K562 (cell line): ENCODE results near the gene MAN1A1. TPM values are rescaled to one million over a fixed set of nuclear protein-coding genes. Genes with fewer than 3 reads are reported as not detected.
A peak's percentile ranks its signal among the peaks of the same experiment; 100 is the strongest.

Experiments used
- ARHGAP35 ChIP-seq: fragments of 450-650 bp; IDR thresholded peaks from 2 replicates; pipeline ENCODE4 v1.6.1; 2018; ENCODE audit not compliant: partially characterized antibody
- ARID1B ChIP-seq: fragments of 450-650 bp; IDR thresholded peaks from 2 replicates; pipeline ENCODE4 v1.6.1; 2016; ENCODE audit warnings: antibody characterized with exemption, mild to moderate bottlenecking, inconsistent platforms
- C11orf30 ChIP-seq: fragments of 450-650 bp; IDR thresholded peaks from 2 replicates; pipeline ENCODE4 v1.6.1; 2016; ENCODE audit warnings: low read depth, mild to moderate bottlenecking
- CBFB ChIP-seq: sonication (generic); formaldehyde crosslinking; IDR thresholded peaks from 2 replicates; pipeline ENCODE4 v1.4.0; 2020; ENCODE audit warnings: mild to moderate bottlenecking, missing genetic modification reagents
- ELF1 ChIP-seq: fragments of 200-800 bp; sonication (Bioruptor generic); IDR thresholded peaks from 2 replicates; pipeline ENCODE4 v1.6.1; 2016; ENCODE audit warnings: missing genetic modification characterization, missing compliant biosample characterization
- FOXJ2 ChIP-seq: fragments of 200-800 bp; sonication (Bioruptor generic); IDR thresholded peaks from 2 replicates; pipeline ENCODE4 v1.6.1; 2016; ENCODE audit warnings: missing genetic modification characterization, missing compliant biosample characterization
- GATAD2A ChIP-seq: fragments of 450-650 bp; IDR thresholded peaks from 2 replicates; pipeline ENCODE4 v1.6.1; 2017
- GATAD2B ChIP-seq: fragments of 450-650 bp; IDR thresholded peaks from 2 replicates; pipeline ENCODE4 v1.6.1; 2017; ENCODE audit warnings: mild to moderate bottlenecking, borderline replicate concordance
- GTF2A2 ChIP-seq: IDR thresholded peaks from 2 replicates; pipeline ENCODE4 v1.6.1; 2016; ENCODE audit warnings: mild to moderate bottlenecking, missing genetic modification characterization, missing compliant biosample characterization
- KAT2B ChIP-seq: IDR thresholded peaks from one replicate; pipeline ENCODE4 v1.6.1; 2012; ENCODE audit warnings: low read depth, mild to moderate bottlenecking, control low read depth, inconsistent platforms, low read length, moderate library complexity
- KHSRP ChIP-seq: fragments of 450-650 bp; IDR thresholded peaks from 2 replicates; pipeline ENCODE4 v1.6.1; 2017
- MCM5 ChIP-seq: fragments of 450-650 bp; IDR thresholded peaks from 2 replicates; pipeline ENCODE4 v1.6.1; 2016; ENCODE audit warnings: low read depth
- NFE2L1 ChIP-seq: fragments of 450-650 bp; IDR thresholded peaks from 2 replicates; pipeline ENCODE4 v1.6.1; 2016; ENCODE audit warnings: missing genetic modification characterization, low read depth, mild to moderate bottlenecking, missing compliant biosample characterization, moderate library complexity, borderline replicate concordance
- TAL1 ChIP-seq: fragments of 450-650 bp; IDR thresholded peaks from 2 replicates; pipeline ENCODE4 v1.6.1; 2016; ENCODE audit warnings: mild to moderate bottlenecking
- polyA plus RNA-seq, 8 experiments: library from polyadenylated mRNA; depleted of rRNA in 4 of 8; stranded (reverse) in 5 of 8; unstranded in 3 of 8; fragments of >200 nt; fragmentation: Nextera tagmentation in 2 of 8; fragmentation: Illumina TruSeq in 1 of 8; extraction: Ambion mirVana in 2 of 8; extraction: Trizol in 1 of 8; gene quantifications; 2 replicates each; pipeline versions ENCODE4 v1.2.1 to v1.2.3, GENCODE V29; 2011 to 2014; ENCODE audit warnings: inconsistent platforms in 1 of 8, missing spikeins in 1 of 8
- total RNA-seq, 7 experiments: library from RNA; depleted of rRNA in 6 of 7; stranded (reverse); fragments of >200 nt in 6 of 7; fragmentation: Illumina TruSeq in 2 of 7; extraction: Trizol in 2 of 7; gene quantifications; 2 replicates each; pipeline versions ENCODE4 v1.2.1 to v1.2.3, GENCODE V29; 2011 to 2021; ENCODE audit warnings: low replicate concordance in 1 of 7
- TF ChIP-seq, protein P1 (sequence below): fragments of 250-450 bp; sonication (Bioruptor Pico); IDR thresholded peaks from 2 replicates; pipeline ENCODE4 v1.4.0; 2020; ENCODE audit warnings: mild to moderate bottlenecking, moderate library complexity, borderline replicate concordance
- TF ChIP-seq, protein P2 (sequence below): fragments of 250-450 bp; sonication (Bioruptor Pico); IDR thresholded peaks from 2 replicates; pipeline ENCODE4 v1.5.0; 2020; ENCODE audit warnings: mild to moderate bottlenecking
- TF ChIP-seq, protein P3 (sequence below): fragments of 450-650 bp; IDR thresholded peaks from 2 replicates; pipeline ENCODE4 v1.6.1; 2017; ENCODE audit warnings: antibody characterized with exemption, mild to moderate bottlenecking
- TF ChIP-seq, protein P4 (sequence below), 3 experiments: fragments of 200-800 bp in 1 of 3; sonication (Bioruptor generic) in 1 of 3; sonication (generic) in 1 of 3; formaldehyde crosslinking in 1 of 3; IDR thresholded peaks; 2 replicates each; pipeline versions ENCODE4 v1.6.1 to v1.8.0; 2016 to 2022; ENCODE audit warnings: mild to moderate bottlenecking in 2 of 3, missing compliant biosample characterization in 2 of 3, missing genetic modification characterization in 2 of 3, missing genetic modification reagents in 1 of 3

MAN1A1 gene
- total and polyA plus RNA-seq, 9 of the 15 experiments (the other 6 are each of a cell fraction or from before 2014, with no cell fraction given) = 24.5 to 78.4 (median 59.7) TPM

DNA sequence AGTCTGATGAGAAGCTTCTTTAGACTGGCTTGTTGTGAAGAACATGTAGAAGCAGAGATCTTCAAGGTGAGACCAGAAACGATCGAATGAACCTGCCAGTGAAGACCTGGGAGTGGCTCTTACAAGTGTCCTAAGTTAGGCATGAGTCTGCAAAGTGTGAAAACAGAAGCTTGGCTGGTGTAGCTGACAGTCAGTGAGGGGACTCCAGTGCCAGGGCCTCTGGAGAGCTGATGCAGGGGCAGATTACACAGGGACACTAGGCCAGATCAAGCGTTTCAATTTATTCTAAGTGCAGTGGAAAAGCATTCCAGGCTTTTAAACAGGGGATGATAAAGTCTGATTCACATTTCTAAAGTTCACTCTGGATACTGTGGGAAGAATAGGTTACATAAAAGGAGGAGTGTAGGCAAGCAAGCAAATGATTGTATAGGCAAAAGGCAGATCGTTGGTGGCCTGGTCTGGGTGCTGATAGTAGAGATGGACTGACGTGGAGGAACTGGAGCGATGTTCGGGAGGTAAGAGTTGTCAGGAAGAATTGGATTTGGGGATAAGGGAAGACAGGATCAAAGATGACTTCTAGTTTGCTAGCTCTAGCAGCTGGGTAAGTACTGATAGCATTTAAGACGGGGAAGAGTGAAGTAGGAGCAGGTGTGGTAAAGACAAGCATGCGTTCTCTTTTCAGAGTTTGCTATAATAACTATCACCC, 133.5 kb downstream of the MAN1A1 start (continued):
- TF ChIP-seq, protein P1, sequence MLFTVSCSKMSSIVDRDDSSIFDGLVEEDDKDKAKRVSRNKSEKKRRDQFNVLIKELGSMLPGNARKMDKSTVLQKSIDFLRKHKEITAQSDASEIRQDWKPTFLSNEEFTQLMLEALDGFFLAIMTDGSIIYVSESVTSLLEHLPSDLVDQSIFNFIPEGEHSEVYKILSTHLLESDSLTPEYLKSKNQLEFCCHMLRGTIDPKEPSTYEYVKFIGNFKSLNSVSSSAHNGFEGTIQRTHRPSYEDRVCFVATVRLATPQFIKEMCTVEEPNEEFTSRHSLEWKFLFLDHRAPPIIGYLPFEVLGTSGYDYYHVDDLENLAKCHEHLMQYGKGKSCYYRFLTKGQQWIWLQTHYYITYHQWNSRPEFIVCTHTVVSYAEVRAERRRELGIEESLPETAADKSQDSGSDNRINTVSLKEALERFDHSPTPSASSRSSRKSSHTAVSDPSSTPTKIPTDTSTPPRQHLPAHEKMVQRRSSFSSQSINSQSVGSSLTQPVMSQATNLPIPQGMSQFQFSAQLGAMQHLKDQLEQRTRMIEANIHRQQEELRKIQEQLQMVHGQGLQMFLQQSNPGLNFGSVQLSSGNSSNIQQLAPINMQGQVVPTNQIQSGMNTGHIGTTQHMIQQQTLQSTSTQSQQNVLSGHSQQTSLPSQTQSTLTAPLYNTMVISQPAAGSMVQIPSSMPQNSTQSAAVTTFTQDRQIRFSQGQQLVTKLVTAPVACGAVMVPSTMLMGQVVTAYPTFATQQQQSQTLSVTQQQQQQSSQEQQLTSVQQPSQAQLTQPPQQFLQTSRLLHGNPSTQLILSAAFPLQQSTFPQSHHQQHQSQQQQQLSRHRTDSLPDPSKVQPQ (CRISPR knock-in tag) = no peak
- TF ChIP-seq KAT2B (no peak), MCM5 (no peak), ARHGAP35 (no peak), TAL1 (peak; percentile 64), GATAD2A (peak; percentile 85), C11orf30 (peak; percentile 15; the same call in 1 of the 2 replicates), GTF2A2 (tag) (no peak), FOXJ2 (tag) (no peak), CBFB (CRISPR knock-in tag) (no peak), NFE2L1 (no peak), GATAD2B (no peak), KHSRP (no peak), ARID1B (peak; percentile 81), ELF1 (no peak)
- TF ChIP-seq, protein P2, sequence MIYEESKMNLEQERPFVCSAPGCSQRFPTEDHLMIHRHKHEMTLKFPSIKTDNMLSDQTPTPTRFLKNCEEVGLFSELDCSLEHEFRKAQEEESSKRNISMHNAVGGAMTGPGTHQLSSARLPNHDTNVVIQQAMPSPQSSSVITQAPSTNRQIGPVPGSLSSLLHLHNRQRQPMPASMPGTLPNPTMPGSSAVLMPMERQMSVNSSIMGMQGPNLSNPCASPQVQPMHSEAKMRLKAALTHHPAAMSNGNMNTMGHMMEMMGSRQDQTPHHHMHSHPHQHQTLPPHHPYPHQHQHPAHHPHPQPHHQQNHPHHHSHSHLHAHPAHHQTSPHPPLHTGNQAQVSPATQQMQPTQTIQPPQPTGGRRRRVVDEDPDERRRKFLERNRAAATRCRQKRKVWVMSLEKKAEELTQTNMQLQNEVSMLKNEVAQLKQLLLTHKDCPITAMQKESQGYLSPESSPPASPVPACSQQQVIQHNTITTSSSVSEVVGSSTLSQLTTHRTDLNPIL (CRISPR knock-in tag) = no peak
- TF ChIP-seq, protein P3, sequence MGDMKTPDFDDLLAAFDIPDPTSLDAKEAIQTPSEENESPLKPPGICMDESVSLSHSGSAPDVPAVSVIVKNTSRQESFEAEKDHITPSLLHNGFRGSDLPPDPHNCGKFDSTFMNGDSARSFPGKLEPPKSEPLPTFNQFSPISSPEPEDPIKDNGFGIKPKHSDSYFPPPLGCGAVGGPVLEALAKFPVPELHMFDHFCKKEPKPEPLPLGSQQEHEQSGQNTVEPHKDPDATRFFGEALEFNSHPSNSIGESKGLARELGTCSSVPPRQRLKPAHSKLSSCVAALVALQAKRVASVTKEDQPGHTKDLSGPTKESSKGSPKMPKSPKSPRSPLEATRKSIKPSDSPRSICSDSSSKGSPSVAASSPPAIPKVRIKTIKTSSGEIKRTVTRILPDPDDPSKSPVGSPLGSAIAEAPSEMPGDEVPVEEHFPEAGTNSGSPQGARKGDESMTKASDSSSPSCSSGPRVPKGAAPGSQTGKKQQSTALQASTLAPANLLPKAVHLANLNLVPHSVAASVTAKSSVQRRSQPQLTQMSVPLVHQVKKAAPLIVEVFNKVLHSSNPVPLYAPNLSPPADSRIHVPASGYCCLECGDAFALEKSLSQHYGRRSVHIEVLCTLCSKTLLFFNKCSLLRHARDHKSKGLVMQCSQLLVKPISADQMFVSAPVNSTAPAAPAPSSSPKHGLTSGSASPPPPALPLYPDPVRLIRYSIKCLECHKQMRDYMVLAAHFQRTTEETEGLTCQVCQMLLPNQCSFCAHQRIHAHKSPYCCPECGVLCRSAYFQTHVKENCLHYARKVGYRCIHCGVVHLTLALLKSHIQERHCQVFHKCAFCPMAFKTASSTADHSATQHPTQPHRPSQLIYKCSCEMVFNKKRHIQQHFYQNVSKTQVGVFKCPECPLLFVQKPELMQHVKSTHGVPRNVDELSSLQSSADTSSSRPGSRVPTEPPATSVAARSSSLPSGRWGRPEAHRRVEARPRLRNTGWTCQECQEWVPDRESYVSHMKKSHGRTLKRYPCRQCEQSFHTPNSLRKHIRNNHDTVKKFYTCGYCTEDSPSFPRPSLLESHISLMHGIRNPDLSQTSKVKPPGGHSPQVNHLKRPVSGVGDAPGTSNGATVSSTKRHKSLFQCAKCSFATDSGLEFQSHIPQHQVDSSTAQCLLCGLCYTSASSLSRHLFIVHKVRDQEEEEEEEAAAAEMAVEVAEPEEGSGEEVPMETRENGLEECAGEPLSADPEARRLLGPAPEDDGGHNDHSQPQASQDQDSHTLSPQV = 0 out of 2 replicates have a peak, but pooled peaks have one; percentile 48
- TF ChIP-seq, protein P4, sequence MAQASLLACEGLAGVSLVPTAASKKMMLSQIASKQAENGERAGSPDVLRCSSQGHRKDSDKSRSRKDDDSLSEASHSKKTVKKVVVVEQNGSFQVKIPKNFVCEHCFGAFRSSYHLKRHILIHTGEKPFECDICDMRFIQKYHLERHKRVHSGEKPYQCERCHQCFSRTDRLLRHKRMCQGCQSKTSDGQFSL (CRISPR knock-in tag; IDR thresholded peaks at IDR 0.05) = no peak
- TF ChIP-seq, protein P4 (tag; IDR thresholded peaks at IDR 0.05) = no peak
